AG04450 (cell line): ENCODE measurements around the gene MPP1. TPM values are rescaled to one million over a fixed set of nuclear protein-coding genes. Genes with fewer than 3 reads are reported as not detected.

Experiments used
- CTCF ChIA-PET: fragments of 300-600, 350-600 bp; formaldehyde crosslinking; extraction: SDS; loops from one replicate; lab custom pipeline; 2022; ENCODE audit warnings: antibody characterized with exemption, inconsistent platforms; lab: Charles Lee
- POLR2A ChIA-PET: fragments of 350-600 bp; formaldehyde crosslinking; extraction: SDS; loops from one replicate; lab custom pipeline; 2021; ENCODE audit warnings: antibody characterized with exemption, inconsistent platforms; lab: Yijun Ruan, JAX
- DNase-seq: peaks from one replicate; pipeline ENCODE4 v3.0.0-alpha.2; 2011; ENCODE audit warnings: low read depth, low spot score
- H3K27ac ChIP-seq: one replicate; pipeline ENCODE4 v1.5.1; 2012; ENCODE audit warnings: low read depth, low read length, control low read depth
- H3K27me3 ChIP-seq: one replicate; pipeline ENCODE4 v1.6.0; 2012; ENCODE audit warnings: low read length; ENCODE audit not compliant: control insufficient read depth, insufficient read depth
- H3K4me3 ChIP-seq: 2 replicates; pipeline ENCODE4 v1.5.1; 2011; ENCODE audit warnings: mild to moderate bottlenecking, low read depth, low read length, control low read depth
- H3K9me3 ChIP-seq: 2 replicates; pipeline ENCODE4 v1.5.1; 2012; ENCODE audit warnings: low read length; ENCODE audit not compliant: control insufficient read depth, insufficient read depth
- polyA plus RNA-seq: library from polyadenylated mRNA; depleted of rRNA; stranded (reverse); fragments of >200 nt; gene quantifications from 2 replicates; pipeline ENCODE4 v1.2.3, GENCODE V29; 2011; rRNA removed
- small RNA-seq: library from RNA; depleted of rRNA; stranded (forward); fragments of <200 nt; gene quantifications from one replicate; pipeline ENCODE3, GENCODE V24; 2012; ENCODE audit warnings: low read depth; ENCODE audit not compliant: insufficient read length
- TF ChIP-seq, protein P1 (sequence below): IDR thresholded peaks from 2 replicates; pipeline ENCODE4 v1.5.1; 2011; ENCODE audit warnings: low read depth, low read length, control low read depth, inconsistent platforms

The MPP1 gene
- polyA plus RNA-seq, 1 experiment, result 30.3 TPM

DNA sequence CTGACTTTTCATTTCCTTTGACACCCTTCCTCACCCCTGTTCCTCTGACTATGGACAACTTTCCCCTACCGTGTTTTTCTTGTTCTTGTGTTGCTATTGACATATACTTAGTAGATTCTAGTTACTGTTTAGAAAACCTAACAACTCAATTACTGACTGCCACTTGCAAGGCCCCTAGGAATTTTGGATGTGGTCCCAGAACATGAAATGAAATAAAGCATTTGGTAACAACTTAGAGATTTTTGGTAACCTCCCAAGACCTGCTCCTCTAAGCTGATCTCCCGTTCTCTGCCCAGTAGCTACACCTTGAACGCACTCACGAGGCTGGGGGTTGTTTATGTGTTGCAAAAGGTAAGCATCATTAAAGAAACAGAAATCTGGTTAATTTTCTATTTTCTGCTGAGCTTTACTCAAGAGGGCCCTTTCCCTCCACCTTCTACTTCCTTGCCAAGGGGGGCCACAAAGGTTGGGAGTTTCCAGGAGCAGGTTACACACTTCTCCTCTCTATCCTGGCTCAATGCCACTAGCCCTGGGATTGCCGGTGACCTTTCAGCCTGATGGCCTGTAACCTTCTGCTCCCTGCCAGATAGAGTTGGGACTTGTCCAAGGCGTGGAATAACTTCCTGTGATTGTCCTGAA lies 74.9 kb downstream of the MPP1 start:
- H3K27me3 ChIP-seq, result no peaks in the 10 kb centered on the region
- no peaks in the 10 kb centered on the region for H3K9me3 ChIP-seq
- H3K27ac ChIP-seq, result no peak overlapping the region
- TF ChIP-seq, protein P1, sequence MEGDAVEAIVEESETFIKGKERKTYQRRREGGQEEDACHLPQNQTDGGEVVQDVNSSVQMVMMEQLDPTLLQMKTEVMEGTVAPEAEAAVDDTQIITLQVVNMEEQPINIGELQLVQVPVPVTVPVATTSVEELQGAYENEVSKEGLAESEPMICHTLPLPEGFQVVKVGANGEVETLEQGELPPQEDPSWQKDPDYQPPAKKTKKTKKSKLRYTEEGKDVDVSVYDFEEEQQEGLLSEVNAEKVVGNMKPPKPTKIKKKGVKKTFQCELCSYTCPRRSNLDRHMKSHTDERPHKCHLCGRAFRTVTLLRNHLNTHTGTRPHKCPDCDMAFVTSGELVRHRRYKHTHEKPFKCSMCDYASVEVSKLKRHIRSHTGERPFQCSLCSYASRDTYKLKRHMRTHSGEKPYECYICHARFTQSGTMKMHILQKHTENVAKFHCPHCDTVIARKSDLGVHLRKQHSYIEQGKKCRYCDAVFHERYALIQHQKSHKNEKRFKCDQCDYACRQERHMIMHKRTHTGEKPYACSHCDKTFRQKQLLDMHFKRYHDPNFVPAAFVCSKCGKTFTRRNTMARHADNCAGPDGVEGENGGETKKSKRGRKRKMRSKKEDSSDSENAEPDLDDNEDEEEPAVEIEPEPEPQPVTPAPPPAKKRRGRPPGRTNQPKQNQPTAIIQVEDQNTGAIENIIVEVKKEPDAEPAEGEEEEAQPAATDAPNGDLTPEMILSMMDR, result no peak
- POLR2A ChIA-PET, result no interaction called here
- CTCF ChIA-PET, result interaction anchor here (1.5 kb wide), 1 partner anchor 17 kb away, joined by 3 read pairs; no protein-coding TSS in a partner anchor
- DNase-seq, result no peak
- no peak overlapping the region for H3K4me3 ChIP-seq

DNA sequence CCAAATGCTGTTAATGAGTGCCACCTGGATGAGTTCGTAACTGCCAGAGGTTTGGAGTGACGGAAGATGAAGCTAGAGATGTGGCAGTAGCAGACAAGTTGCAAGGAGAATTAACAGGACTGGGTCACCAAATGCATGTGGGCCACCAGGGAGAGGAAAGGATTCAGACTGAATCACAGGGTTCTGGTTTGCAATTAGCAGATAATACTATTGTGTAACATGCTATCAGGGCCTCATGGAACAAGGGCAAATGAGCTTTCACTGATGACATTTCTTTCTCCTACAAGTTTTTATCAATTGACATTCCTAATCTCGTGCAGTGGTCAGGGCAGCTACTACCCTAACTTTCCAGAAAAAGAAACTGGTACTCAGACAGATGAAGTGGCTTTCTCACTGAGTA lies 75.8 kb downstream of the MPP1 start:
- CTCF ChIA-PET, result interaction anchor here (1.5 kb wide), 1 partner anchor 16 kb away, joined by 3 read pairs; no protein-coding TSS in a partner anchor
- no peak overlapping the region for H3K4me3 ChIP-seq
- no peak overlapping the region for H3K27ac ChIP-seq
- POLR2A ChIA-PET, result no interaction called here
- DNase-seq, result no peak
- no peaks in the 10 kb centered on the region for H3K9me3 ChIP-seq
- TF ChIP-seq, protein P1, result no peak
- H3K27me3 ChIP-seq, result no peaks in the 10 kb centered on the region

Small RNA genes lying within 50 kb of the gene (small RNA-seq; reads per million reads assigned to genes)
- not detected for gene SNORA36A

Other genes with a start within 250 kb of the MPP1 start
- gene CTAG1A, start 220.4 kb downstream of the MPP1 start, polyA plus RNA-seq, result not detected in 2 replicates
- not detected in 2 replicates for gene CTAG1B, start 186.2 kb downstream of the MPP1 start, polyA plus RNA-seq
- gene CTAG2, start 151.9 kb downstream of the MPP1 start, polyA plus RNA-seq, result not detected in 2 replicates
- gene GAB3, start 54.4 kb downstream of the MPP1 start, polyA plus RNA-seq, result 2.5 and 2.8 TPM in 2 replicates
- gene DKC1, start 42.6 kb downstream of the MPP1 start, polyA plus RNA-seq, result 41.5 and 50.5 TPM in 2 replicates
- not detected in 2 replicates for gene SMIM9, start 29.2 kb upstream of the MPP1 start, polyA plus RNA-seq
- 0.94 and 1.5 TPM in 2 replicates for gene F8A1, start 80.9 kb upstream of the MPP1 start, polyA plus RNA-seq
- gene F8, start 217.2 kb upstream of the MPP1 start, polyA plus RNA-seq, result 1.4 and 1.8 TPM in 2 replicates
- 83.9 and 93.0 TPM in 2 replicates for gene FUNDC2, start 221.4 kb upstream of the MPP1 start, polyA plus RNA-seq